Spleen (tissue), 7 donors: ENCODE results near the gene TNS2.

Source experiments
- POLR2A ChIP-seq, 3 donors: fragments of 450-650 bp; IDR thresholded peaks; one replicate each; pipeline ENCODE4 v1.5.1; 2017; ENCODE audit warnings: antibody characterized with exemption in 3 of 3, mild to moderate bottlenecking in 1 of 3
- POLR2AphosphoS5 ChIP-seq, 3 donors: sonication (generic); formaldehyde crosslinking; IDR thresholded peaks; one replicate each; pipeline ENCODE4 v1.5.1; 2017; ENCODE audit warnings: antibody characterized with exemption in 3 of 3
- TF ChIP-seq, protein P1 (sequence below), 11 experiments: fragments of 200-600 bp in 7 of 11; fragments of 450-650 bp in 4 of 11; sonication (generic) in 4 of 11; IDR thresholded peaks in 8 of 11; conservative IDR thresholded peaks in 3 of 11; 1 replicate in 7 of 11; 2 replicates in 4 of 11; pipeline versions ENCODE4 v1.4.0 to v1.8.0; 2016 to 2021; ENCODE audit warnings: antibody characterized with exemption in 11 of 11, inconsistent platforms in 4 of 11, mild to moderate bottlenecking in 1 of 11
- donor health status: DM: no; HTN: no; CAD: no; lungs with moderate emphysema.
- donor health status: DM: no; HTN: no; CAD: no.
- donor health status: DM: no; HTN: no; CAD: no.

DNA sequence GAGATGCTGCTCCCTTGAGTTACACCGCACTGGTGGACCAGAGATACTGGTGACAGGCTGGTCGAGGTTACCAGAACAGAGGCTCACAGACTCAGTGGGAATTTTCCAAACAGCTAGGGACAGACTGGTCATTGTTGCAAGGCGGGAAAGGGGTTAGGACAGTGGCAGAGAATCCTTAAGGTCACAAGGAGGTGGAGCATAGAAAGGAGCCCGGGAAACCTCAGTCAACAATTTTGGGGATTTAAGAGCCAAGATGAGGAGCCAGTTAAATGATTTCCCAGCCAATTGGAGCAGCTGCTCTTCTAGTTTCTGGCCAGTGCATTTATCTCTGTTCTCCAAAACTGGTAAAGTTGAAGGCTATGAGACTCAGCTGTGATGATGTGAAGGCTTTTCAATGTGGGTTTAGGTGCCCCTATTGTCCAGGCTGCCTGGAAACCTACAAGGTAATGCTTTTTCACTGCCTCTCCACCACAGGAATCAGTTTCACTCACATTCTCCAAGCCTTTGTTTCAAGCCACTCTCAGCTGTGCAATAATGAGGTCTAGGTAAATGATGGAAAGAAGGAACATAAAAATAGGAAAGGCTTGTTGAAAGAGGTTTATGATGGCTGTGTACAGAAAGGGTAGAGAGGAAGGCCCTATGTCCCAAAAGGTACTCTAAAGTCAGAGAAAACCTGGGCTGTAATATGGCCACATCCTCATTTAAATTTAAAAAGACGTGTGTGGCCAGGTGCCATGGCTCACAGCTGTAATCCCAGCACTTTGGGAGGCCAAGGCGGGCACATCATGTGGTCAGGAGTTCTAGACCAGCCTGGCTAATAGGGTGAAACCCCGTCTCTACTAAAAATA lies 7.0 kb upstream of the TNS2 start:
- TF ChIP-seq, protein P1, sequence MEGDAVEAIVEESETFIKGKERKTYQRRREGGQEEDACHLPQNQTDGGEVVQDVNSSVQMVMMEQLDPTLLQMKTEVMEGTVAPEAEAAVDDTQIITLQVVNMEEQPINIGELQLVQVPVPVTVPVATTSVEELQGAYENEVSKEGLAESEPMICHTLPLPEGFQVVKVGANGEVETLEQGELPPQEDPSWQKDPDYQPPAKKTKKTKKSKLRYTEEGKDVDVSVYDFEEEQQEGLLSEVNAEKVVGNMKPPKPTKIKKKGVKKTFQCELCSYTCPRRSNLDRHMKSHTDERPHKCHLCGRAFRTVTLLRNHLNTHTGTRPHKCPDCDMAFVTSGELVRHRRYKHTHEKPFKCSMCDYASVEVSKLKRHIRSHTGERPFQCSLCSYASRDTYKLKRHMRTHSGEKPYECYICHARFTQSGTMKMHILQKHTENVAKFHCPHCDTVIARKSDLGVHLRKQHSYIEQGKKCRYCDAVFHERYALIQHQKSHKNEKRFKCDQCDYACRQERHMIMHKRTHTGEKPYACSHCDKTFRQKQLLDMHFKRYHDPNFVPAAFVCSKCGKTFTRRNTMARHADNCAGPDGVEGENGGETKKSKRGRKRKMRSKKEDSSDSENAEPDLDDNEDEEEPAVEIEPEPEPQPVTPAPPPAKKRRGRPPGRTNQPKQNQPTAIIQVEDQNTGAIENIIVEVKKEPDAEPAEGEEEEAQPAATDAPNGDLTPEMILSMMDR (IDR thresholded peaks at IDR 0.05 in 8 of 11, conservative IDR thresholded peaks at IDR 0.05 in 3 of 11), result no peak
- no peak for TF ChIP-seq POLR2A (IDR thresholded peaks at IDR 0.05)
- no peak for TF ChIP-seq POLR2AphosphoS5 (IDR thresholded peaks at IDR 0.05)
